Middle frontal gyrus (tissue), 1 donor: ENCODE data around the gene TIMP1.

Experiments used
- DNase-seq: peaks from one replicate; pipeline ENCODE4 v3.0.0-alpha.2; 2015; ENCODE audit warnings: low spot score; ENCODE audit errors: extremely low spot score

Gene TIMP1

GRCh38 chrX:47573341-47574075 lies 8.7 kb upstream of the TIMP1 start:
- no peak for DNase-seq

DNA sequence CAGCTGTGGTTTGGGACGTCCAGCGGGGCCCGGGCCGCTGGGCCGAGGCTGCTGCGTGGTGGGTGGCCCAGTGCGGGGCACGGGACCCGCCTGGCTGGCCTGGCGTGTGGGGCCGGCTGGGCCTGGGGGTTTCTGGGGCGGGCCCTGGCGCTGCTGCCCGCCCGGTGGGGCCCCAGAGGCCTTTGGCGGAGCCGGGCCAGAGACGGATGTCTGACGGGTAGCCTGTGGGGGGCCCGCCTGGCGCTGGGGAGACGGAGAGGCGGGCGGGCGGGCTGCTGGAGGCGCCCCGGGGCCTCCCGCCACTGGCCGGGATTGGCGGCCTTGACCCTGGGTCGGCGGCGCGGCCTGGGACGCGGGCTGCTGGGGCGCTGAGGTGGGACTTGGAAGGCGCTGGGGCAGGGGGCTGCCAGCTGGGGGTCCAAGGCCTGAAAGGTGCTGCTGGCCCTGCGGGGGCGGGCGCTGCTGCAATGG lies 8.1 kb upstream of the TIMP1 start:
- no peak for DNase-seq

- DNase-seq: no peak
Measured at GRCh38 chrX:47574547-47575301, 7.5 kb upstream of the TIMP1 start.

DNA sequence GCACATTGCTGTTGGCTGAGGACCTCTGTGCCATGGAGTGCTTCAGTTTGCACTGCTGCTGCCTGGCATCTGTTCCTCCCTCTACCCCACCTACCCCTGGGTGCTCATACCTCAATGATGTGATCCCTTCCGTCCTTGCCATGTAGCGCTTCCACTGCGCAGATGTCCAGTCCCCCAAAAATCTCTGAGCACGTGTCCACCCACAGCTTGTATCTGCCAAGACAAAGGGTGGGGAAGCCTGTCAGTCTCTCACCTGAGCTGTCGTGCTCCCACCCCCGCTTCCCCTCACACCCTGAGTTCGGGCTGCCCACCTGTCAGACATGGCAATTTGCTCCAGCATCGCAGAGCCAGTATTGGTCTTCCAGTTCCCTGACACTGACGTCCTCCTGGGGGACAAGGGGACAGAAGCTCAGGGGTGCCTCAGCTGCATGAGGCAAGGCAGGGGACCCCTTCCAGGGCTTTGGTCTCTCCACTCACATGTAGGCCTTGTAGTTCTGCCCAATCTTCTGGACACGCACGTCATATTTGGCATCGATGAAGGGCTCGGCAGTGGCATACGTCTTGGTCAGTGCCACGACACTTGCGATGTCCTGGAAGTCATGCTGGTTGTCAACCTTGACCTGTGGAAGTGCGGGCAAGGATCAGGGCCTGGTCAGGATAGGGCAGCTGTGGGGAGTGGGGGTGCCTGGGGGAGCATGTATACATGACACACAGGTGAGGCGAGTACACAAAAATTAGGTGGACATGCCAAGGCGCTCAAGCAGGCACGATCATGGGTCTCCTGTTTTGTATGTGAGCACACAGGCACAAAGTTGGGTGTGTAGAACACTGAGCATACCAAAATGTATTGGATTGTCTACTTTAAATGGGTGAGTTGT lies 6.0 kb upstream of the TIMP1 start:
- no peak for DNase-seq

DNA sequence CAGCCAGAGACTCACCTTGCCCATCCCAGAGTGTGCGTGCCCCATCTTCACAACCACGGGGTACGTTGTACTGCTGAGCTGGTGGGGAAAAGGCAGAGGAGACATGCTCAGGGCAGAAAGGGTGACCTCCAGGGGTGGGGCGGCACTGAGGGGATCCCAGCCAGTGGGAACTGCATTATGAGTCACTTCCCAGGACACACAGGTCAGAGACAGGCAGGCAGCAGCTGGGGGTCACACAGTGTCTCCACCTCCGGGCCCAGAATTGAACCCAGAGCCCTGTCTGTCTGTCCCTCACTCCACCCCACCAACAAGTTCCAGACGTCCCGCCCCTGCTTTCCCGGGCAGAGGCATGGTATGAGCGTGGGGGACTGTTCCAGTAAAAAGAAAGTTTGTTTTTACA lies 4.8 kb upstream of the TIMP1 start:
- DNase-seq: no peak

GRCh38 chrX:47577901-47578300 lies 4.3 kb upstream of the TIMP1 start:
- no peak for DNase-seq

DNA sequence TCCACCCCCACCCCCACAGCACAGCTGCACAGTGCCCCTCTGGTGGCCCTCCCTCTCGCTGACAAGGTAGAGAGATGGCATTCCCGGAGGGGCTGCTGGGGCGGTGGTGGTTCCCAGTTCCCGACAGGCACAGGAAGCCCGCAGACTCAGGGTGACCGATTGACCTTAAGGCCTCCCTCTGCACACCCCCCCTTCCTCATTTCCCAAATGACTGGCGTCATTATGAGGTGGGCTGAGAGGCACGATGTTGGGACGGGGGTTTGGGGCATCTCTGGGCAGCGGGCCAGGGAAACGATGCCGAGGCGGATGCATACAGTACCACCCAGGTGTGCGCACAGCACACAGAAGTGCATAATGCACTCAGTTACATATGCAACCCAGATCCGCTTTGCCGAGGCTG lies 3.5 kb upstream of the TIMP1 start:
- DNase-seq: no peak

- no peak for DNase-seq
Measured at GRCh38 chrX:47579537-47579936, 2.7 kb upstream of the TIMP1 start.

DNA sequence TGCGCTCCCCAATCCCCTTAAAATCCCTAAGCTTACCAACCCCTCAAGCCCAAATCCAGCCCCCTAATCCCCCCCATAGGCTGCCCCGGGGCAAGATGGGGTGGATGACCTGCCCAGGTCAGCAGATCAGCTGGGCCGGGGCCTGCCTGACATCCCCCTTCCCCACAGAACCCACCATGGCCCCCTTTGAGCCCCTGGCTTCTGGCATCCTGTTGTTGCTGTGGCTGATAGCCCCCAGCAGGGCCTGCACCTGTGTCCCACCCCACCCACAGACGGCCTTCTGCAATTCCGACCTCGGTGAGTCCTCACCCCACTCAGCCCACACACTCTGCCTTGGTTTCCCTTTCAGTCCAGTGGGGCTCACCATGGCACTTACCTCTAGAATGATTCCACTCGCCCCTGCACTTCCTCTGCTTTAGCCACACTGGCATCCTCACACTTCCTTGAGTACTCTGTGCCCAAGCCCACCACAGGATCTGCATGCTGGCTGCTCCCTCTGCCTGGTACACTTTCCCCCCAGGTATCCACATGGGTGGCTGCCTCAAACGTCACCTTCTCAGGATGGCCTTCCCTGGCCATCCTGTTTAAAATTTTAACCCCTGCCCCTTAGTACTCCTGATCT lies 1.1 kb downstream of the TIMP1 start:
- DNase-seq: no peak

- DNase-seq: no peak
Measured at GRCh38 chrX:47584714-47585113, 2.5 kb downstream of the TIMP1 start.

- no peak for DNase-seq
Measured at GRCh38 chrX:47585273-47585672, 3.0 kb downstream of the TIMP1 start.

DNA sequence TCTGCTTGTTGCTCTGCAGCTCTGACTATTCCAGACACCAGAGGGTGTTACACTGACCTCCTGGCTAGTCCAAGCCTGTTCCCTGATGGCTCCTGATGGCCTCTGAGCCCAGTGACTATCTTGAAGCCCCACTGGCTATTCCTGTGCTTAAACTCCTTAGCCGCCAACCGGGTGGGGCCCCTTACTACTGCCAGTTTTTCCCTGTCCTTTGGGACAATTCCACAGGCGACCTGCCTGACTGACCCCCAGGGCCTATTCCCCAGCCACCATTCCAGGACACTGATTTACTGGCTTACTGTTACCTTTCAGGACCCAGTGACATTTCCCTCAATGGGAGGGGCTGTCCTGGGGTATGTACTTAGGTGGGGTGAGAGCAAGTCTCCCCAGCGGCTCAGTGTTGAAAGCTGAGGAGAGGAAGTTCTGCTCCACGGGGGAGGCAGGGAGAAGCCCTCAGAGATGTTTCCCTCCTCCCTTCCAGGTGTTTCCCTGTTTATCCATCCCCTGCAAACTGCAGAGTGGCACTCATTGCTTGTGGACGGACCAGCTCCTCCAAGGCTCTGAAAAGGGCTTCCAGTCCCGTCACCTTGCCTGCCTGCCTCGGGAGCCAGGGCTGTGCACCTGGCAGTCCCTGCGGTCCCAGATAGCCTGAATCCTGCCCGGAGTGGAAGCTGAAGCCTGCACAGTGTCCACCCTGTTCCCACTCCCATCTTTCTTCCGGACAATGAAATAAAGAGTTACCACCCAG lies 4.0 kb downstream of the TIMP1 start:
- no peak for DNase-seq

DNA sequence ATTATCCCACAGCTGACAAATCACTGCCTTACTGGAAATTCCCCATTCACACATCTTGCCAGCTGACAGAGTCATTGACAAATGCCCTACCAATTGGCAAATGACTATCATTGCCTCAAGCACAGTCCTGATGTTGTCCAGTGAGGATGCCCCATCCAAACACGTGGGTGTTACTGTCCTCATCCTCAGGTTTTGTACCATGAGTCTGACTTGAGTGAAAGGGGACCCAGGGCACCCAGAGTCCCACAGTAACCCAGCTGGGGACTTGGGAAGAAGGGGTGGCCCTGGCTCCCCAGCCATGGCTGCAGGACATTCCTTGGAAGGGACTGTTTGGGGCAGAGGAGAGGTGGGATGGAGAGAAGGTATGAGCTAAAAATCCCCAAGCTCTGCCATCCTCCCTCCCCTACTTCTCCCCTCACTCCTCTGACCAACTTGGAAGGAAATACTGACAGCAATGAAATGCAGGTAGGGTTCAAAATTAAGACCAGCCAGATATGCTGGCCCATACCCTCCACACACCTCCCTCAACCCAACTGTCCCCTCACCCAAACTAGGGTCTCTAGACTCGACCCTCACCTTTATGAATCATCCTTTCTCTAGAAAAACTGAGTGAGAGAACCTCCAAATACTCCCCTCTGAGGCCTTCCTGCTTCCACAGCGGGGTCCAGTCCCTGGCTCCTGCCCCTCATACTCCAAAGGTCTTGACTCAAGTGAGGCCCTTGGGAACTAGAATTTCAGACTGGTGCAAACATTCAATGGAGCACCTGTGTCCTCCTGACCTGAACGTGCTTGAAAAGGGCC lies 5.1 kb downstream of the TIMP1 start:
- DNase-seq: no peak

DNA sequence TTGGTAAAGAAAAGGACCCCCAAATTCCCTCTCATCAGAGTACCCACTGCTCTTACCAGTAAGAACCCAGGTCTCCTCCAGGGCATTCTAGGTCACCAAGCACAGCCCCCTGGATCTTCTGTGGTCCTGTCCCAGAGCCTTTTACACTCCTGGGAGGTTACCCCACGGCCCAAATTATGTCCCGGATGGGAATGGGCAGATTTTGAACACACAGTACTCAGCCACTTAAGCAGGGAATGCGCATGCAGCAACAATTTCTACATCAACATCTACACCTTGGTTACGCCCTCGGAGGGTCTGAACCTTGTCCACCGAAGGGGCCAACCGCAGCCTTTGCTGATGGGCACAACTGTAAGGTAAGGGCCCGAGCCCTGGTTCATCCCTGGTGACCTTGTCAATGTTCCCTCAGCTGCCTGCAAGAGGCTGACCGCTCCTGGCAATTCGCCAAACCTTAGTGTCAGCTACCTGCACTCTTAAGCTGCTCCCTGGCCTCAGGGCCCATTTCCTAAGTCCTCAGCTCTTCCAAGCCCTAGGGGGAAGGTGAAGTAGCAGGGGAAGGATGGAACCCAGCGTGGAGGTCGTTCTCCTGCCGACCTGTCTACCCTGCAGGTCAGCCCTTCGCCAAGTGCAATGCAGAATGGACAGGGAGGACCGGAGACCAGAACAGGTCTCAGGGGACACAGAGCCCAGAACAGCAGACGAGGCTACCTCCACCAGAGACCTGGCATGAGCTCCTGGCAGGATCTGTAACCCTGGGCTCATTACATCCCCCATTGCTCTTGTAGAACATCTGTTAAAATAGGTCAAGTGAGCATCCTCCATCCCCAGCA lies 5.9 kb downstream of the TIMP1 start:
- no peak for DNase-seq

DNA sequence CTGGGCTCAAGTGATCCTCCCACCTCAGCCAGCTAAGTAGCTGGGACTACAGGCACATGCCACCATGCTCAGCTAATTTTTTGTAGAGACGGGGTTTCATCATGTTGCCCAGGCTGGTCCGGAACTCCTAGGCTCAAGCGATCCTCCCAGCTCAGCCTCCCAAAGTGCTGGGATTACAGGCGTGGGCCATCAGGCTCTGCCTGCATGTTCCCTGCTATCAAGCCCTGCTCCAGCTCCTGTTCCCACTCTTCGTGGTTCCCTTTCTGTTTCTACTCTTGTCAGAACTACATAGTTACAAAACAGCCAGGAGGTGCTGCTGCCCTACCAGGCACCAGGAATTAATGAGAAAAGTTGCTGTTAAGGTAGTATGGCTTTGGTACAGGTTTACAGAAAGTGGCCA lies 8.7 kb downstream of the TIMP1 start:
- no peak for DNase-seq

DNA sequence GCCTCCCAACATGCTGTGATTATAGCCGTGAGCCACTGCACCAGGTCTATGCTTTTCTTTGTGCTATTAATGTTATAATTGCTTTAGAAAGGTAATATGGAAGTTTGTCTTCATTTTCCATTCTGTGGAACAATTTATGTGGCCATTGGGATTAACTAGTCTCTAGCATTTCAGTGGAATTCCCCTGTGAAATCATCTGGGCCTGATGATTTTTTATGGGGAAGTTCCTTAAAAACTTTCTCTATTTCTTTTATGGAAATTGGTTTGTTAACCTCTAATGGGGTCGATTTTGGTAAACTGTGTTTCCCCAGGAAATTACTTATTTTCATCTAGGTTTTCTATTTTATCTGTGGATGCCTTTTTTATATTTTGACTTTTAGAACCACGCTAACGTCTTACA lies 11.3 kb downstream of the TIMP1 start:
- no peak for DNase-seq

DNA sequence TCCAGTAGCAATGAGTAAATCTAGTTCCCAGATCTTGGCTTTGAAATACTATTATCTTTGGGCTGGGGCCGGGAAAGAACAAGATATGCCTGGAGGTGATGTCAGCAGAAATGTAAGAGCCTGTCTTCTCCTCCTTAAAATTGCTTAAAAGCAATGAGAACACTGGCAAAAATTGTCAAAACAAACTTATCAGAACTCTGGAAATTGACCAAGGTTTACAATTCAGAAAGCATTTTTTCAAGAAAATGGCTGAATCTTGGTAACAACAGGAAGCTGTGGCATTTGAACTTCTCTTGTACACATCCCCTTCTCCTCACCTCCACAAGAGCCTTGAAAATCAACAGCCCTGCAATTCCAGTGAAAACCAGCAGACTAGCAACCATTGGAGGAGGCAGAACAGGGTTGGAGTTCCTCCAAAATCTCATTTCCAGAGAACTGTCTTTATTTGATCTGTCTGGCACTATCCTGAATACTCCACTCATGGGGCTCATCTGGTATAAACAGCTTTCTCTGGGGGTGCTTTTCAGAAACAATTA lies 13.5 kb downstream of the TIMP1 start:
- no peak for DNase-seq

GRCh38 chrX:47596256-47596655 lies 14.0 kb downstream of the TIMP1 start:
- no peak for DNase-seq

GRCh38 chrX:47597222-47597621 lies 15.0 kb downstream of the TIMP1 start:
- DNase-seq: no peak
